ENCODE data around the gene NLK. TPM values are rescaled to one million over a fixed set of nuclear protein-coding genes. Genes with fewer than 3 reads are reported as not detected.
"Not testable (repeated sequence)": the region's sequence is repeated elsewhere in the genome, so short reads cannot be mapped to it uniquely, and the experiment has no call there.

NLK gene
- total RNA-seq, 1 experiment from 2014 or later: 28.0 TPM

GRCh38 chr17:28185658-28186057 lies 143.2 kb downstream of the NLK start:
- ChIA-PET CTCF (no interaction called here), POLR2A (no interaction called here)
- Histone ChIP-seq H3K4me1 (ENCODE audit: control insufficient read depth, insufficient read depth, low read length) (no peaks in the 10 kb centered on the region), H3K36me3 (ENCODE audit: control insufficient read depth, insufficient read depth, low read length) (no peaks in the 10 kb centered on the region), H3K4me3 (ENCODE audit: low read depth in 2 of 2, low read length in 2 of 2) (no peak overlapping the region), H3K27me3 (ENCODE audit: control insufficient read depth, insufficient read depth, low read length) (no peaks in the 10 kb centered on the region), H3K27ac (ENCODE audit: low read length) (no peak overlapping the region), H3K9me3 (ENCODE audit: control insufficient read depth, insufficient read depth, low read depth, low read length) (no peaks in the 10 kb centered on the region)
- no peak for TF ChIP-seq POLR2AphosphoS5 (IDR thresholded peaks at IDR 0.05; ENCODE audit: low read depth, low read length)
- no peak for TF ChIP-seq CTCF (IDR thresholded peaks at IDR 0.05)
- TF ChIP-seq REST (IDR thresholded peaks at IDR 0.05; ENCODE audit: insufficient read depth in 1 of 2, low read depth in 2 of 2, low read length in 1 of 2): no peak
- no peak for TF ChIP-seq SIN3A (IDR thresholded peaks at IDR 0.05; ENCODE audit: borderline replicate concordance, insufficient read depth, low read depth, low read length)
- TF ChIP-seq TCF7L2 (IDR thresholded peaks at IDR 0.05; ENCODE audit: low read depth, low read length): no peak
- intact Hi-C loops (cut with micrococcal nuclease; ENCODE audit: unreplicated experiment): no loop called here
- DNase-seq (ENCODE audit: low read depth, low spot score) (no peak), ATAC-seq (no peak)
- BruUV-seq (replicated peaks): no TSS peak
- in situ Hi-C loops (cut with HindIII; ENCODE audit: low pct_unique_long_range_greater_than_20kb, low sequenced_read_pairs): no loop called here

GRCh38 chr17:28186472-28186871 lies 144.0 kb downstream of the NLK start:
- H3K27me3 ChIP-seq (ENCODE audit: control insufficient read depth, insufficient read depth, low read length); H3K4me3 ChIP-seq (ENCODE audit: low read depth in 2 of 2, low read length in 2 of 2); intact Hi-C loops (cut with micrococcal nuclease; ENCODE audit: unreplicated experiment); H3K36me3 ChIP-seq (ENCODE audit: control insufficient read depth, insufficient read depth, low read length); BruUV-seq (replicated peaks); ATAC-seq; in situ Hi-C loops (cut with HindIII; ENCODE audit: low pct_unique_long_range_greater_than_20kb, low sequenced_read_pairs); H3K27ac ChIP-seq (ENCODE audit: low read length); DNase-seq (ENCODE audit: low read depth, low spot score); H3K9me3 ChIP-seq (ENCODE audit: control insufficient read depth, insufficient read depth, low read depth, low read length); POLR2A ChIA-PET; CTCF ChIA-PET; H3K4me1 ChIP-seq (ENCODE audit: control insufficient read depth, insufficient read depth, low read length): not testable (repeated sequence)

- BruUV-seq (replicated peaks): no TSS peak
- DNase-seq (ENCODE audit: low read depth, low spot score) (no peak), ATAC-seq (no peak)
- Histone ChIP-seq H3K27ac (ENCODE audit: low read length) (no peak overlapping the region), H3K4me1 (ENCODE audit: control insufficient read depth, insufficient read depth, low read length) (no peaks in the 10 kb centered on the region), H3K4me3 (ENCODE audit: low read depth in 2 of 2, low read length in 2 of 2) (no peak overlapping the region), H3K27me3 (ENCODE audit: control insufficient read depth, insufficient read depth, low read length) (no peaks in the 10 kb centered on the region), H3K36me3 (ENCODE audit: control insufficient read depth, insufficient read depth, low read length) (no peaks in the 10 kb centered on the region), H3K9me3 (ENCODE audit: control insufficient read depth, insufficient read depth, low read depth, low read length) (no peaks in the 10 kb centered on the region)
- in situ Hi-C loops (cut with HindIII; ENCODE audit: low pct_unique_long_range_greater_than_20kb, low sequenced_read_pairs): no loop called here
- ChIA-PET CTCF (no interaction called here), POLR2A (no interaction called here)
- TF ChIP-seq REST (IDR thresholded peaks at IDR 0.05; ENCODE audit: insufficient read depth in 1 of 2, low read depth in 2 of 2, low read length in 1 of 2) (no peak), POLR2AphosphoS5 (IDR thresholded peaks at IDR 0.05; ENCODE audit: low read depth, low read length) (no peak)
- intact Hi-C loops (cut with micrococcal nuclease; ENCODE audit: unreplicated experiment): no loop called here
Measured at GRCh38 chr17:28187931-28188330, 145.5 kb downstream of the NLK start.
